Effector CD4-positive, alpha-beta T cell (primary cell): ENCODE measurements around the gene UBIAD1.
"Not testable (repeated sequence)": the region's sequence is repeated elsewhere in the genome, so short reads cannot be mapped to it uniquely, and the experiment has no call there.

Experiments used
- DNase-seq: peaks from one replicate; pipeline ENCODE4 v3.0.0-alpha.2; 2020

UBIAD1 gene

GRCh38 chr1:11279630-11280029 is 6.6 kb downstream of the UBIAD1 start:
- no peak for DNase-seq

DNA sequence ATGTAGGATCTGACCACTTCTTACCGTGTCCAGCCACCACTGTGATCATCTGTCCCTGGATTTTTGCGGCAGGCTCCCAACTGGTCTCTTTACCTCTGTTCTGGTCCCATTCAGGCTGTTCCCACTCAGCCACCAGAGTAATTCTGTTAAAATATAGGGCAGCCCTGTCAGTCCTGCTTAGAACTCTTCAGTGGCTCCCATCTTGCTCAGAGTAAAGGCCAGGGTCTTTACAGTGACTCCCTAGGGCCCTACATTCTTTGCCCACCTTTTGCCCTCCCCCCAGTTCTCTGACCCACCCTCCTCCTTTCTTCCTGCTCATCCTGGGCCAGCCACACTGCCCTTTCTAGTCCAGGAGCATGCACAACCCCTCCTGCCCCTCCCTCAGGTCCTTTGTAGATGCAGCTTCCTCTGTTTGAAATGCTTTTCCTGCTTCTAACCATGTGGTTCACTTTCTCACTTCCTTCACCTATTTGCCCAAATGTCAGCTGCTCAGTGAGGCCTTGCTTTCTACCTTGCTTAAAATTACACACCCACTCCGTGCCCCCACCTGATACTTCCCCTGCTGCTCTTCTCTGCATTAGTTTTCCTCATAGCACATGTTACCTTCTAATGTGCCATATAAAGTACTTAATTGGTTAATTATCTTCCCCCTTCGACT is 7.8 kb downstream of the UBIAD1 start:
- DNase-seq = no peak

GRCh38 chr1:11281518-11282331 is 8.7 kb downstream of the UBIAD1 start:
- DNase-seq = no peak

DNA sequence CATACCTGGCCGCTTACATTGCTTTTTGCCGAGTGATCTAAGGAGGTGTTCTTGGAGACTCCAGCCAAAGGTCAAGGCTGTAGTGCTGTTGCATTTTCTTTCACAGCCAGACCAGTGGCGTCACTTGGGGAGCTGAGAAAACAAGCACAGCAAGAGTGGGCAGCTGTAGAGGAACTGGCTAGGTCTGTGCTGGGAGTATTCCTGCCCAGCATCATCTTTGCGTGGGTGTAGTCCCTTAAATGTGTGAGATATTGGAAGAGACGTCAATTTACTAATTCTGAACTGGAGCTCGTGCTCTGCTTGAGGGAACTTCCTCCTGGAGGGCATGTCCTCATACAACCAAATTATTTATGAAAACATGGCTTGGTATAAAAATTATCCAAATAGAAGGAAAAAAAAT is 10.2 kb downstream of the UBIAD1 start:
- DNase-seq = no peak

DNA sequence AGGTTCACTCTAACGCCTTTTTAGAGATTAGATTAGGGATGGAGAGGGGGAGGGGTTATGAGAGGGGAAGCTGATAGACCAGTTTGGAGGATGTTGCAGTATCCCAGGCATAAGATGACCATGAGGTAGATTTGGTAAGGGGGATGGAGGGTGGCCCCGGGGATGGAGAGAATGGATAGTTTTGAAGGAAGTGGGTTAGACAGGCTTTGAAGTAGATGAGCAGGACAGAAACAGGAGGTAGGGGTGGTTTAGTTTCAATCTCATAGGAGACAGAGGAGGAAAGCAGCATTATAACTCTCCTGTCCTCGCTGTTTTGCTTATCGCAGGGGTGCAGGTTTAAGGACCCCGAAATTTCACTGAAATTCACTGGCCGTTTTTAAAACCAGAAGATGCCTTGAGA is 11.8 kb downstream of the UBIAD1 start:
- no peak for DNase-seq

- no peak for DNase-seq
Observed at GRCh38 chr1:11285883-11286734, 13.1 kb downstream of the UBIAD1 start.

DNA sequence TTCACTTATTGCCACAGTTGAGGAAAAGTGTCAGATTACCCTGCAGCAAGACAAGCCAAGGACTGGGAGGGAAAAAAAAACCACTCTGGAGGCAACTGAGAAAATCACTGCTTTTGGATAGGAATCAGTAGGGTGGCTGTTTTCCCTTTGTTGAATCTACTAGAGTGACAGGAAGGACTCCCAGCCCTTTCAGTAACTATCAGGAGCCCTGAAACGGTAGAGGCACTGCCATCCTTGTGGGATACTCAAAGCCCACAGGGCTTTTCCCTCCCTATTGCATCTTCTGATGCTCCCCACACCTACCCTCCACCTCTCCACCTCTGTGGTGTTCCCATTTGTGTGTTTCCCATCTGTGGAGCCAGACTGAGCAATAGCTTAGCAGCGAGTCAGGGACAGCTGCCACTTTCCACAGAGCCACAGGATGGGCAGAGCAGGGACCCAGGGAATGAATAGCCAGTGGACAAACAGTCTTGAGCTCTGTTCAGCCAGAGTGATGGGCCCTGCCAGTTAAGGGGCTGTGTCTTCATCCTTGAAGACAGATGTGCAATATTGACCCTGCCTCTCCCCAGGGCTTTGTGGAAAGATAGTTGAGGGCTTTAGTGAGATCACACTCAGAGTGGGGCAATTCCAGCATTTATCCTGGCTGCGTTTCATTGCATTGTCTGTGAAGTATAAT is 13.9 kb downstream of the UBIAD1 start:
- no peak for DNase-seq

DNA sequence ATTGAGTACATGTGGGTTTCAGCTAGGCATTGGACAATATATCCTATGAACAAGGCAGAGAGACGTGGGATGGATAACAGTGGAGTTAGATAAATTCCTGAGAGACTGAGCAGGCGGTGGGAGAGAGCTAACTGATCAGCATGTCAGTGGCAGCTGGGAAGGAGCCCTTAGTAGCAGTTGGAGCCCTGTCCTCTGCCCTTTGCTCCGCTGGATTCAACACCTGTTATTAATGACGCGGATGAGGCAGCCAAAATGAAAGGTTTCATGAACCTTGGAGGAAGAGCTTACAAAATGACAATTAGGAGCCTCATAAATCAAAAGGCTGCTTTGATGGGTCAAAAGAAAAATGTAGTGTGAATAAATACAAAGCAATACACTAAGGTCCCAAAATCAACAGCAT is 16.1 kb downstream of the UBIAD1 start:
- DNase-seq = no peak

GRCh38 chr1:11291049-11291448 is 18.1 kb downstream of the UBIAD1 start:
- DNase-seq = no peak

DNA sequence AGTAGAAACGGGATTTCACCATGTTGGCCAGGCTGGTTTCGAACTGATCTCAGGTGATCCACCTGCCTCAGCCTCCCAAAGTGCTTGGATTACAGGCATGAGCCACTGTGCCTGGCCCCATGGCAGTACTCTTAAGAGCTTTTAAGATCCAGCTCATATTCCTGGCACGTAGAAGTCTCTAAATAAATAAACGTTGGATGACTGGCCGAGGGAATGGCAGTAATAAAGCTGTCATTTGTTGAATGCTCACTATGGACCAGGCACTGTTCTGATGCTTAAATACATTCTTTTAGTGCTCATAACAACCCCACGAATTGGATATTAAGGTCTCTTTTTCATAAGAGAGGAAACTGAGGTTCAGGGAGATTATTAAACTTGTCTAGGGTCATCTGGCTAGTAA is 20.9 kb downstream of the UBIAD1 start:
- no peak for DNase-seq

DNA sequence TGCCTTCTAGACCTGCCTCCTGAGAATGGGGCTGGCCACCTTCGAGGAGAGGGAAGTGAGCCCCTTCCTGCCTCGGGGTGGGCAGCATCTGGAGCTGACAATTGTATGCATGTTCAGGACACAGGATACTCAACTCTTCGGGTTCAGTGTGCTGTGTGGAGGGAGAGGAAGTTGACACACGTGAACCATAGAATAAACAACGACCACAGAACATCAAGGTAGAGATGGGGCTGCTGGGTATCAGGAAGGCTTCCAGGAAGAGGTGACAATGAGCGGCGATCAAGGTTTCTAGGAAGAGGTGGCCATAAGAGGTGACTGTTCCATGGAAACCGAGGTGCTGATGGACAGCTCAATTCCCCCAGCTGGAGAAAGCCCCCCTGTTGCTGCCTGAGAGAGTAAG is 22.0 kb downstream of the UBIAD1 start:
- no peak for DNase-seq

GRCh38 chr1:11295905-11296304 is 22.9 kb downstream of the UBIAD1 start:
- DNase-seq = no peak

DNA sequence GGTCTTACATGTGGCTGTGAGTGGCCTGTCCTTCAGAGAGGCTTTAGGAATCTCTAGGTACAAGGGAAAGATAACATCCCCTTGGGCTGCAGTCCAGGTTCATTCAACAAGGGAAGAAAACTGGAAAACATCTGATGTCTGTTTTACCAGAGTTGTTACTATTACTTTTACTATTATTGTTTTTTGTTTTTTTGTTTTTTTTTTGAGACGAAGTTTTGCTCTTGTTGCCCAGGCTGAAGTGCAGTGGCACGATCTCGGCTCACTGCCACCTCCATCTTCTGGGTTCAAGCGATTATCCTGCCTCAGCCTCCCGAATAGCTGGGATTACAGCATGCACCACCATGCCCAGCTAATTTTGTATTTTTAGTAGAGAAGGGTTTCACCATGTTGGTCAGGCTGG is 24.8 kb downstream of the UBIAD1 start:
- not testable (repeated sequence) for DNase-seq

GRCh38 chr1:11298390-11299224 is 25.6 kb downstream of the UBIAD1 start:
- DNase-seq = no peak

- no peak for DNase-seq
Observed at GRCh38 chr1:11299225-11299574, 26.2 kb downstream of the UBIAD1 start.

GRCh38 chr1:11301601-11302000 is 28.6 kb downstream of the UBIAD1 start:
- no peak for DNase-seq

DNA sequence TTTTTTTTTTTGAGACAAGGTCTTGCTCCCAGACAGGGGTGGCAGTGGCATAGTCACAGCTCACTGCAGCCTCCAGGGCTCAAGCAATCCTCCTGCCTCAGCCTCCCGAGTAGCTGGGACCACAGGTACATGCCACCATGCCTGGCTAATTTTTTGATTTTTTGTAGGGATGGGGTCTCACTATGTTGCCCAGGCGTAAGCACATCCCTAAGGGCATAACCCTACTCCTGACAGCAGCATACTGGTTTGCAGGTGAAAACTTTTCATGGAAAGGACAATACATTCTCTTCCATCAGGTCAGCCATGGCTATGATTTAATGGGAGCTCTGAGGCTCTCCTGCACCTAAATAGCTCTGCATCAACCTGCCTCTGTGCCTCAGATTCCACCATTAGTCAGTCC is 29.4 kb downstream of the UBIAD1 start:
- DNase-seq = no peak

GRCh38 chr1:11305516-11305915 is 32.5 kb downstream of the UBIAD1 start:
- not testable (repeated sequence) for DNase-seq

DNA sequence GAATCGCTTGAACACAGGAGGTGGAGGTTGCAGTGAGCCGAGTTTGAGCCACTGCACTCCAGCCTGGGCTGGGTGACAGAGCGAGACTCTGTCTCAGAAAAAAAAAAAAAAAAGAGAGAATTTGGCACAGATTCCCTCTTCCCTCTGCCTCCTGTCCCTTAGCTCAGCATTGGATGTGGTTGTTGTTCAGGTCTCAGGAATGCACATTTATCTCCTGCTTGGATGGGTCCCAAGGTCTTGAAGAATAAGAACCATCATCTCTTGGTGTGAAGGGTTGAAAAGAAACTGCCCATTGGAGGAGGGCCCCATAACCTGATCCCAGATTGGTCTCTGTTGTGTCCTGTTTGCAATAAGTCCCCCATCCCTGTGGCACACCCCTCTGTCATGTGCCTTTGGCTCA is 34.9 kb downstream of the UBIAD1 start:
- no peak for DNase-seq

GRCh38 chr1:11308699-11309224 is 35.8 kb downstream of the UBIAD1 start:
- DNase-seq = no peak

DNA sequence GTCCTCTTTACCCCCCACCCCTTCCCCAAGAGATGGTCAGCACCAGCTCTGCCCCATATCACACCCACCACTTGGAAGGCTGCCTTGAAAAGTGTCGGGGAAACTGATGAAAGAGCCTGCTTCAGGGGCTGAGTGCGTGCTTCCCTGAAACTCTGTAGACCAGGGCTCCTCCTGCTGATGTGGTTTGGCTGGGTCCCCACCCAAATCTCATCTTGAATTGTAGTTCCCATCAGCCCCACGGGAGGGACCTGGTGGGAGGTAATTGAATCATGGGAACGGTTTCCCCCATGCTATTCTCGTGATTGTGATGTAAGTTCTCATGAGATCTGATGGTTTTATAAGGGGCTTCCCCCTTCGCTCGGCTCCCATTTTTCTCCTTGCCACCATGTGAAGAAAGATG is 36.4 kb downstream of the UBIAD1 start:
- DNase-seq = no peak
